Stomach (tissue), 9 donors: ENCODE results near the gene MAN1B1. TPM values are rescaled to one million over a fixed set of nuclear protein-coding genes. Genes with fewer than 3 reads are reported as not detected.
"Not testable (repeated sequence)": the region's sequence is repeated elsewhere in the genome, so short reads cannot be mapped to it uniquely, and the experiment has no call there.

Experiments used
- DNase-seq, 2 donors: peaks; one replicate each; pipeline versions ENCODE4 v3.0.0 to v3.0.0-alpha.2; 2013 to 2019
- H3K27ac ChIP-seq, 5 donors: fragments of 200-600 bp in 4 of 5; sonication (generic) in 4 of 5; one replicate each; pipeline ENCODE4 v1.5.1; 2013 to 2019; ENCODE audit warnings: mild to moderate bottlenecking in 1 of 5, moderate library complexity in 1 of 5
- H3K27me3 ChIP-seq, 3 donors: fragments of 200-600 bp; sonication (generic); one replicate each; pipeline ENCODE4 v1.5.1; 2017 to 2019; ENCODE audit warnings: mixed run types in 1 of 3
- H3K36me3 ChIP-seq, 4 donors: fragments of 200-600 bp; sonication (generic); 1 replicate in 3 of 4; 2 replicates in 1 of 4; pipeline ENCODE4 v1.5.1; 2016 to 2019
- H3K4me1 ChIP-seq, 4 donors: fragments of 200-600 bp; sonication (generic); one replicate each; pipeline ENCODE4 v1.5.1; 2016 to 2019
- H3K4me3 ChIP-seq, 4 donors: fragments of 200-600 bp; sonication (generic) in 3 of 4; one replicate each; pipeline ENCODE4 v1.5.1; 2016 to 2019; ENCODE audit warnings: mild to moderate bottlenecking in 1 of 4
- H3K9me3 ChIP-seq, 4 donors: fragments of 200-600 bp; sonication (generic); one replicate each; pipeline ENCODE4 v1.5.1; 2016 to 2019
- CTCF ChIP-seq, 7 experiments: fragments of 450-650 bp in 4 of 7; fragments of 200-600 bp in 3 of 7; sonication (generic) in 3 of 7; IDR thresholded peaks; one replicate each; pipeline ENCODE4 v1.5.1; 2016 to 2019; ENCODE audit warnings: antibody characterized with exemption in 7 of 7, control low read depth in 2 of 7, mild to moderate bottlenecking in 1 of 7
- EP300 ChIP-seq: sonication (generic); formaldehyde crosslinking; IDR thresholded peaks from one replicate; pipeline ENCODE4 v1.6.1; 2017; ENCODE audit warnings: antibody characterized with exemption
- POLR2A ChIP-seq, 4 donors: fragments of 450-650 bp; IDR thresholded peaks; one replicate each; pipeline ENCODE4 v1.6.1; 2016; ENCODE audit warnings: antibody characterized with exemption in 4 of 4, control low read depth in 2 of 4, mild to moderate bottlenecking in 1 of 4, moderate library complexity in 1 of 4
- POLR2AphosphoS5 ChIP-seq, 3 donors: sonication (generic); formaldehyde crosslinking; IDR thresholded peaks; one replicate each; pipeline ENCODE4 v1.6.1; 2016; ENCODE audit warnings: antibody characterized with exemption in 3 of 3
- WGBS, 5 donors: extraction: QIAGEN DNeasy Blood & Tissue Kit in 3 of 5; methylation state at CpG; one replicate each; pipeline versions ENCODE4 v1.1.5 to v1.1.7; 2013 to 2018; 5-methylcytosine and 5-hydroxymethylcytosine counted together
- intact Hi-C: fragments of 100-400 bp; cut with DNase I; formaldehyde crosslinking; loops from one replicate; pipeline ENCODE4 v1.15.1; 2023; ENCODE audit warnings: low total_unique reads
- polyA plus RNA-seq, 3 donors: library from polyadenylated mRNA; stranded (reverse); fragments of 200-250 nt; gene quantifications; one replicate each; pipeline ENCODE4 v1.2.3, GENCODE V29; 2013
- total RNA-seq, 5 donors: library from RNA; depleted of rRNA; stranded (reverse); fragments of >200 nt; gene quantifications; one replicate each; pipeline versions ENCODE4 v1.1.0 to v1.2.3, GENCODE V29; 2014 to 2016
- donor health status: healthy with polysubstance abuse.
- donor health status: Bipolar disorder and iron deficiency.
- donor health status: healthy.

The MAN1B1 gene
- total and polyA plus RNA-seq, 8 donors, result 4.7 to 167 (median 39.8) TPM

- Histone ChIP-seq H3K27ac (peak overlapping the region; percentile 82 to 86 (median 83)), H3K4me1 (peaks cover 31 to 44% (median 43%) of the 10 kb centered on the region in 4 donors), H3K4me3 (peak overlapping the region; percentile 71 to 91 (median 74)), H3K27me3 (peaks cover 0 to 51% (median 3%) of the 10 kb centered on the region in 3 donors), H3K9me3 (peaks cover 0 to 13% (median 9%) of the 10 kb centered on the region in 4 donors), H3K36me3 (no peaks in the 10 kb centered on the region)
- intact Hi-C loops, result no loop called here
- no peak for DNase-seq
- 6 to 16% (median 8%) methylated on average over 44 to 58 of the region's 58 CpGs for WGBS, 5 donors
- TF ChIP-seq POLR2AphosphoS5 (IDR thresholded peaks at IDR 0.05), result no peak
- no peak for TF ChIP-seq EP300
- TF ChIP-seq CTCF (IDR thresholded peaks at IDR 0.05), result no peak
- no peak for TF ChIP-seq POLR2A (IDR thresholded peaks at IDR 0.05)
These were observed 43.5 kb downstream of the MAN1B1 start for GRCh38 chr9:137130176-137130755.

- peaks cover 26 to 90% (median 39%) of the 10 kb centered on the region in 3 donors for H3K27me3 ChIP-seq
- intact Hi-C loops, result no loop called here
- DNase-seq, result no peak
- WGBS, 5 donors, result 75 to 86% (median 81%) methylated on average over 4 of the region's 4 CpGs
- H3K9me3 ChIP-seq, result peaks cover 0 to 13% (median 9%) of the 10 kb centered on the region in 4 donors
- H3K4me3 ChIP-seq, result no peak overlapping the region
- no peak overlapping the region for H3K27ac ChIP-seq
- H3K4me1 ChIP-seq, result peaks cover 13 to 21% (median 20%) of the 10 kb centered on the region in 4 donors
- no peaks in the 10 kb centered on the region for H3K36me3 ChIP-seq
- TF ChIP-seq POLR2A (IDR thresholded peaks at IDR 0.05), result no peak
- TF ChIP-seq CTCF (IDR thresholded peaks at IDR 0.05), result no peak
- no peak for TF ChIP-seq EP300
- no peak for TF ChIP-seq POLR2AphosphoS5 (IDR thresholded peaks at IDR 0.05)
These were observed 47.4 kb downstream of the MAN1B1 start for GRCh38 chr9:137134191-137134590.

- H3K9me3 ChIP-seq, DNase-seq, H3K27ac ChIP-seq, H3K36me3 ChIP-seq, H3K4me3 ChIP-seq, intact Hi-C loops: not testable (repeated sequence)
- WGBS, 5 donors, result 62 to 79% (median 67%) methylated on average over 9 of the region's 9 CpGs
- H3K27me3 ChIP-seq, result peaks cover 36 to 98% (median 48%) of the 10 kb centered on the region in 3 donors
- H3K4me1 ChIP-seq, result peaks cover 11 to 17% (median 14%) of the 10 kb centered on the region in 4 donors
These were observed 48.4 kb downstream of the MAN1B1 start for GRCh38 chr9:137135154-137135553.

- Histone ChIP-seq H3K27me3 (peaks cover 45 to 98% (median 58%) of the 10 kb centered on the region in 3 donors), H3K36me3 (no peaks in the 10 kb centered on the region), H3K4me1 (peaks cover 7 to 11% (median 10%) of the 10 kb centered on the region in 4 donors), H3K4me3 (no peak overlapping the region), H3K9me3 (no peaks in the 10 kb centered on the region), H3K27ac (no peak overlapping the region)
- WGBS, 5 donors, result 31 to 48% (median 35%) methylated on average over 14 to 27 of the region's 27 CpGs
- no peak for DNase-seq
- intact Hi-C loops, result no loop called here
- TF ChIP-seq EP300 (no peak), POLR2AphosphoS5 (IDR thresholded peaks at IDR 0.05) (no peak), CTCF (IDR thresholded peaks at IDR 0.05) (no peak), POLR2A (IDR thresholded peaks at IDR 0.05) (no peak)
These were observed 49.6 kb downstream of the MAN1B1 start for GRCh38 chr9:137136261-137136880.
